Measurements from ENCODE around the gene TULP3. TPM values are rescaled to one million over a fixed set of nuclear protein-coding genes. Genes with fewer than 3 reads are reported as not detected.

The TULP3 gene
- total and polyA plus RNA-seq, 9 donors: 27.3 to 58.6 (median 42.1) TPM

DNA sequence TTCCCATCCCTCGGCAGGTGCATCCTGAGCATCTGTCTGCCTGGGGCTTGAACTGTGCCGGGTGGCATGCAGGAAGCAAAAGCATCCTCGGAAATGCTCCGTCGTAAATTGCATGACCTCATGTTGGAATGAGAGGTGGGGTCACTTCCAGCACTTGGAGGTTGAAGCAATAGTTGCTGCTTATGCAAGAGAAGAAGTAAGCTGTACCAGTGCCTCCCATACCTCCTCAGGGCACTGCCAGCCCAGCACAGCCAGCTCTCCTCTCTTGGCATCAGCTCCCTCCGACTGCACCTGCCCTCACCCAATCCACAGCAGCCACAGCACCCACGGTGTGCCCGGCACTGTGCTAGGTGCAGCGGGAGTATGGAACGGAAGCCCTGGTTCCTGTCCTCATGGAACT is 80.1 kb downstream of the TULP3 start:
- Histone ChIP-seq H3K9me3 (no peaks in the 10 kb centered on the region), H3K4me3 (no peak overlapping the region), H3K4me1 (ENCODE audit: insufficient read depth) (no peaks in the 10 kb centered on the region), H3K27ac (no peak overlapping the region), H3K27me3 (no peaks in the 10 kb centered on the region), H3K36me3 (no peaks in the 10 kb centered on the region)
- TF ChIP-seq, protein P1, sequence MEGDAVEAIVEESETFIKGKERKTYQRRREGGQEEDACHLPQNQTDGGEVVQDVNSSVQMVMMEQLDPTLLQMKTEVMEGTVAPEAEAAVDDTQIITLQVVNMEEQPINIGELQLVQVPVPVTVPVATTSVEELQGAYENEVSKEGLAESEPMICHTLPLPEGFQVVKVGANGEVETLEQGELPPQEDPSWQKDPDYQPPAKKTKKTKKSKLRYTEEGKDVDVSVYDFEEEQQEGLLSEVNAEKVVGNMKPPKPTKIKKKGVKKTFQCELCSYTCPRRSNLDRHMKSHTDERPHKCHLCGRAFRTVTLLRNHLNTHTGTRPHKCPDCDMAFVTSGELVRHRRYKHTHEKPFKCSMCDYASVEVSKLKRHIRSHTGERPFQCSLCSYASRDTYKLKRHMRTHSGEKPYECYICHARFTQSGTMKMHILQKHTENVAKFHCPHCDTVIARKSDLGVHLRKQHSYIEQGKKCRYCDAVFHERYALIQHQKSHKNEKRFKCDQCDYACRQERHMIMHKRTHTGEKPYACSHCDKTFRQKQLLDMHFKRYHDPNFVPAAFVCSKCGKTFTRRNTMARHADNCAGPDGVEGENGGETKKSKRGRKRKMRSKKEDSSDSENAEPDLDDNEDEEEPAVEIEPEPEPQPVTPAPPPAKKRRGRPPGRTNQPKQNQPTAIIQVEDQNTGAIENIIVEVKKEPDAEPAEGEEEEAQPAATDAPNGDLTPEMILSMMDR (IDR thresholded peaks at IDR 0.05): no peak
- no peak for TF ChIP-seq POLR2A (IDR thresholded peaks at IDR 0.05)
- no peak for TF ChIP-seq EP300 (IDR thresholded peaks at IDR 0.05)
- intact Hi-C loops (cut with DNase I): no loop called here
- 79 to 80% (median 80%) methylated on average over 10 of the region's 10 CpGs for WGBS, 3 donors
- DNase-seq: no peak

DNA sequence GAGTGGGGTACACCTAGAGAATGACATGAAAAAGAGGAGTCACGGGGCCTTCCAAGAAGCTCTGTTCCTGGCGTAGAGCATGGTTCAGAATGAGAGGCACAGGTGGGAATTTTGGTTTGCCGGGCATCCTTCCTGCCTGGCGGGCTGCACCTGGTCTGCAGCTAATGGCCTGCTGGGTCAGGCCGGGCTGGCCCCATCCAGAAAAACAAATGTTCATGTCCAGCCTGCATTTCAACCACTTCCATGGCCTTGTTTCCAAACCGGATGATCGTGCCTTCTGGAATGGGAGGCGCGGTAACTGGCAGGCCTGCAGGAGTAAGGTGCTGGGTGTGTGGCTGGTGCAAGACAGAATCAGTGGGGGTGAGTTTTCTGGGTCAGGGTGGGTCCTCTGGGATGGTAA is 82.9 kb downstream of the TULP3 start:
- Histone ChIP-seq H3K27me3 (no peaks in the 10 kb centered on the region), H3K4me1 (ENCODE audit: insufficient read depth) (no peaks in the 10 kb centered on the region), H3K4me3 (no peak overlapping the region), H3K27ac (no peak overlapping the region), H3K9me3 (no peaks in the 10 kb centered on the region), H3K36me3 (no peaks in the 10 kb centered on the region)
- no peak for DNase-seq
- WGBS, 3 donors: 94 to 97% (median 94%) methylated on average over 9 of the region's 9 CpGs
- TF ChIP-seq, protein P1 (IDR thresholded peaks at IDR 0.05): no peak
- no peak for TF ChIP-seq EP300 (IDR thresholded peaks at IDR 0.05)
- TF ChIP-seq POLR2A (IDR thresholded peaks at IDR 0.05): no peak
- intact Hi-C loops (cut with DNase I): no loop called here

GRCh38 chr12:2974560-2974971 is 83.9 kb downstream of the TULP3 start:
- DNase-seq: no peak
- no peak overlapping the region for H3K27ac ChIP-seq
- no peak overlapping the region for H3K4me3 ChIP-seq
- H3K4me1 ChIP-seq (ENCODE audit: insufficient read depth): no peaks in the 10 kb centered on the region
- no peaks in the 10 kb centered on the region for H3K9me3 ChIP-seq
- WGBS, 3 donors: 21 to 28% (median 24%) methylated on average over 10 of the region's 10 CpGs
- no peaks in the 10 kb centered on the region for H3K27me3 ChIP-seq
- intact Hi-C loops (cut with DNase I): no loop called here
- TF ChIP-seq, protein P1 (IDR thresholded peaks at IDR 0.05): no peak
- TF ChIP-seq POLR2A (IDR thresholded peaks at IDR 0.05) (no peak), EP300 (IDR thresholded peaks at IDR 0.05) (no peak)
- H3K36me3 ChIP-seq: no peaks in the 10 kb centered on the region

DNA sequence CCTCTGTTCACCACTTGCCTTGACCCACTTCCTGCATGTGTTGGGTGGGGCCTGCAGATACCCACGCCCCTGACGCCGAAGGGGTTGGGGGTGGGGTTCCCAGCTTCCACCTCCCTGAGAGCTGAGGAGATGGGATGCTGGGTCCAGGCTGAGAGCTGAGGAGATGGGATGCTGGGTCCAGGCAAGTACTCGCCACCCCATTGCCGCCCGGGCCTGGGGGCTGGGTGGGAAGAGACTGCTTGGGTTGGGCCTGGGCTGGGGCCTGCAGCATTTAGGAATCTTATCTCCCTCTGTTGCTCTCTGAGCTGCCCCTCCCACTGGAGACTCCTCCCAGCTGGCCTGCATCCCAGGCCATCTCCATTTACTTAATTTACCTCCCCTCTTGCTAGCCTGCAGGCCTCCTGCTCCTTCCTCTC is 85.9 kb downstream of the TULP3 start:
- H3K4me1 ChIP-seq (ENCODE audit: insufficient read depth): no peaks in the 10 kb centered on the region
- WGBS, 3 donors: 57 to 62% (median 61%) methylated on average over 6 of the region's 6 CpGs
- H3K27ac ChIP-seq: no peak overlapping the region
- H3K36me3 ChIP-seq: no peaks in the 10 kb centered on the region
- H3K4me3 ChIP-seq: no peak overlapping the region
- TF ChIP-seq POLR2A (IDR thresholded peaks at IDR 0.05) (no peak), EP300 (IDR thresholded peaks at IDR 0.05) (no peak)
- TF ChIP-seq, protein P1 (IDR thresholded peaks at IDR 0.05): no peak
- H3K9me3 ChIP-seq: no peaks in the 10 kb centered on the region
- H3K27me3 ChIP-seq: no peaks in the 10 kb centered on the region
- no peak for DNase-seq
- intact Hi-C loops (cut with DNase I): no loop called here
